ENCODE results near the gene KIAA1549. TPM values are rescaled to one million over a fixed set of nuclear protein-coding genes. Genes with fewer than 3 reads are reported as not detected.

The KIAA1549 gene
- total RNA-seq, 4 donors from 2014 or later = 0.11 to 2.1 (median 0.28) TPM

GRCh38 chr7:138825049-138825721 is 156.0 kb downstream of the KIAA1549 start:
- H3K36me3 ChIP-seq = no peaks in the 10 kb centered on the region
- H3K27me3 ChIP-seq = no peaks in the 10 kb centered on the region
- 79 to 85% methylated on average over 11 of the region's 11 CpGs for WGBS, 2 donors
- H3K27ac ChIP-seq = no peak overlapping the region
- TF ChIP-seq POLR2A (IDR thresholded peaks at IDR 0.05) (no peak), CTCF (IDR thresholded peaks at IDR 0.05) (no peak)
- no peak for DNase-seq
- H3K9me3 ChIP-seq = no peaks in the 10 kb centered on the region
- no peak overlapping the region for H3K4me3 ChIP-seq
- intact Hi-C loops (cut with DNase I) = no loop called here
- no peaks in the 10 kb centered on the region for H3K4me1 ChIP-seq

GRCh38 chr7:138822867-138823535 is 158.2 kb downstream of the KIAA1549 start:
- H3K9me3 ChIP-seq = no peaks in the 10 kb centered on the region
- H3K4me1 ChIP-seq = no peaks in the 10 kb centered on the region
- intact Hi-C loops (cut with DNase I) = no loop called here
- 79 to 85% methylated on average over 11 of the region's 11 CpGs for WGBS, 2 donors
- TF ChIP-seq CTCF (IDR thresholded peaks at IDR 0.05) = no peak
- TF ChIP-seq POLR2A (IDR thresholded peaks at IDR 0.05) = no peak
- H3K4me3 ChIP-seq = no peak overlapping the region
- no peaks in the 10 kb centered on the region for H3K27me3 ChIP-seq
- H3K27ac ChIP-seq = no peak overlapping the region
- H3K36me3 ChIP-seq = no peaks in the 10 kb centered on the region
- no peak for DNase-seq

- H3K36me3 ChIP-seq = no peaks in the 10 kb centered on the region
- H3K9me3 ChIP-seq = no peaks in the 10 kb centered on the region
- intact Hi-C loops (cut with DNase I) = no loop called here
- no peak overlapping the region for H3K4me3 ChIP-seq
- 85% methylated on average over 4 to 7 of the region's 7 CpGs for WGBS, 2 donors
- H3K27me3 ChIP-seq = no peaks in the 10 kb centered on the region
- H3K4me1 ChIP-seq = no peaks in the 10 kb centered on the region
- H3K27ac ChIP-seq = no peak overlapping the region
- TF ChIP-seq CTCF (IDR thresholded peaks at IDR 0.05) = no peak
- no peak for TF ChIP-seq POLR2A (IDR thresholded peaks at IDR 0.05)
- no peak for DNase-seq
These were observed 159.3 kb downstream of the KIAA1549 start for GRCh38 chr7:138821912-138822311.

- 64 to 73% methylated on average over 3 of the region's 3 CpGs for WGBS, 2 donors
These were observed 161.6 kb downstream of the KIAA1549 start for GRCh38 chr7:138819625-138820024.

More at GRCh38 chr7:138819625-138820024, 161.6 kb downstream of the KIAA1549 start:
- H3K4me3 ChIP-seq = no peak overlapping the region
- no peak for DNase-seq
- no peak overlapping the region for H3K27ac ChIP-seq
- TF ChIP-seq POLR2A (IDR thresholded peaks at IDR 0.05) (no peak), CTCF (IDR thresholded peaks at IDR 0.05) (no peak)
- H3K27me3 ChIP-seq = no peaks in the 10 kb centered on the region
- no peaks in the 10 kb centered on the region for H3K4me1 ChIP-seq
- no peaks in the 10 kb centered on the region for H3K9me3 ChIP-seq
- intact Hi-C loops (cut with DNase I) = no loop called here
- no peaks in the 10 kb centered on the region for H3K36me3 ChIP-seq
